ENCODE data around the gene TFF2. TPM values are rescaled to one million over a fixed set of nuclear protein-coding genes. Genes with fewer than 3 reads are reported as not detected.
A peak's percentile ranks its signal among the peaks of the same experiment; 100 is the strongest.

Gene TFF2
- total RNA-seq, 1 donor from 2014 or later = not detected

DNA sequence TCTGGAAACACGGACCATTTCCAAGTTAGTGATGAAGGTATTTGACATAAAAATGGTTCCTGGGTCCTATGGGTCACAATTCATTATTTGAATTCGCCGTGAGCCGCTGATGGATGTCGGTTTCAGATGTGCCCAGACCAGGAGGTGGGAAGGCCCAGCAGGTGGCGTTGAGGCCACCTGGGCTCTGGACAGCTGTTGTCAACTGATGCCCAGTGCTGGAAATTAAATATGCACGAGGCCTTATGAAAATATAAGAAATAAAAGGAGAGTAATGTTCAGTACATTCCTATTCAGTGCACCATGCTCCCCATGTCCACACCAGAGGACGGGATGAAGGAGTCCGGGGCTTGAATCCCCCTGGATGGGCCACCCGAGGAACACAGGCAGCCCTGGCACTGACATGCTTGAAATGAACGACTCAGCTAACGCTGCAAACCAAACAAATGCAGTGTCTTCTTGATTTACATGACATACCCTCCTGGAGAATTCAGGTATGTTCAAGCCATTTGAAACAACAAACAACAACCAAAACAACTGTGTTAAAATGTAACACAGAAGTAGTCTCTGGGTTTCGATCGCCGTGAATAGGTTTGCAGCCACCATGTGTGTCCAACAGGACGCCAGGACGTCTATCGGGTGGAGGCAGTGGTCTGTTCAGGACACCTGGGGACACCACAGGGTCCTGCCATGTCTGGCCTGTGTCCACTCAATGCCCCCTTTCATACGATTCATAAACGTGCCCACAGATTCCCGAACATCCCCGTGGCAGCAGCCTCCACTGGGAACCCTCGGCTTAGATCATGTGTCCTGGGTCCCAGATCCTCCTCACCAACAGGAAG is 41.7 kb downstream of the TFF2 start:
- FAIRE-seq (no peak), DNase-seq (ENCODE audit: low spot score in 2 of 2) (no peak)

DNA sequence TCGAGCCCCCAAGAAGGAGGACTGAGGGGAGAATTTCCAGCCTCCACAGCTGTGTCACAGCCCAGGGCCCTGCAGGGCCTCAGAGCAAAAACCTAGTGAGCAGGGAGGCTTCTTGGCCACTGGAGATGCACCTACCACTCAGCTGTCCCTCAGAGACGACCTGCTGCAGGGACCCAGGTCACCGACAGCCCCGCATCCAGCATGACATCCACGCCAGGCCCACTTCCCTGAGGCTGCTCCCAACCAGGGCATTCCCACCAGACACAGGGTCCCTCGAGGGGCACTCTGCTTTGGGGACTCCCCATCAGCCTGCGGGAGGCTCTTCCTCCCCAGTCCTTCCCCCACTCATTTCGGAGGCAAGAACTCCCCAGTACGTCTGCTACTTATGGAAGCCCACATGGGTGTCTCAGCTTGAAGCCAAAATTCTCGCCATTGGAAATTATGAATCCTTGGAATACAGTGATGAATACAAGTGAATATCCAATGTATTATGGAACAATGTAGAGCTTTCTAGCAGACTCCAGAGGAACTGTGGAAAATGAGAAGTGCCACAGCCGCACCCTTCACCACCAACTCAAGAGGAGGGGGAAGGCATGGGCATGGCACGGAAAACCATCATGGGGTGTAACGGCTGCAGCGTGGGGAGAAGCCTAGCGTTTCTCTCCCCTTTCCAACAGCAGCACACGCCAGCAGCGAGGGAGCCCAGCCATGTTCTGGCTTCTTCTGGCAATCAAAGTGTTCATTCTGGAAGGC is 42.5 kb downstream of the TFF2 start:
- no peak for DNase-seq (ENCODE audit: low spot score in 2 of 2)

DNA sequence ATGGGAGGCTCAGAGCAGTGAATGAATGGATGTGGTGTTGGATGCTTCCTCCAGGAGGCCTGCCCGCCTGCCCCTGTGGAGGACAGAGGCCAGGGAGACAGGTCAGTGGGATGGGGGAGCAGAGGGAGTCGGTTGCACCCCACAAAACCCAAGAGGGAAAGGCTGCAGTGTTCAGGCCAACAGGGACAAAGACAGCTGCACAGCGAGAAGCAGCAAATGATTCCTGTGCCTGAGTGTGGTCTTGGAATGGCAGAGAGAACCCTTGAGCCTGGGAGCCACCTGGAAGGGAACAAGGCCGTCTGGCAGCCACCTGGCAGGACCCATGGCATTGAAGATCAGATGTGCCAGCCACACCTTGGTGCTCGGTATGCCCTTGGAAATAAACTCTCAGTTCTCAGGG is 43.7 kb downstream of the TFF2 start:
- FAIRE-seq (no peak), DNase-seq (ENCODE audit: low spot score in 2 of 2) (no peak)

More for the DNA sequence above, 42.5 kb downstream of the TFF2 start:
- FAIRE-seq = no peak

DNA sequence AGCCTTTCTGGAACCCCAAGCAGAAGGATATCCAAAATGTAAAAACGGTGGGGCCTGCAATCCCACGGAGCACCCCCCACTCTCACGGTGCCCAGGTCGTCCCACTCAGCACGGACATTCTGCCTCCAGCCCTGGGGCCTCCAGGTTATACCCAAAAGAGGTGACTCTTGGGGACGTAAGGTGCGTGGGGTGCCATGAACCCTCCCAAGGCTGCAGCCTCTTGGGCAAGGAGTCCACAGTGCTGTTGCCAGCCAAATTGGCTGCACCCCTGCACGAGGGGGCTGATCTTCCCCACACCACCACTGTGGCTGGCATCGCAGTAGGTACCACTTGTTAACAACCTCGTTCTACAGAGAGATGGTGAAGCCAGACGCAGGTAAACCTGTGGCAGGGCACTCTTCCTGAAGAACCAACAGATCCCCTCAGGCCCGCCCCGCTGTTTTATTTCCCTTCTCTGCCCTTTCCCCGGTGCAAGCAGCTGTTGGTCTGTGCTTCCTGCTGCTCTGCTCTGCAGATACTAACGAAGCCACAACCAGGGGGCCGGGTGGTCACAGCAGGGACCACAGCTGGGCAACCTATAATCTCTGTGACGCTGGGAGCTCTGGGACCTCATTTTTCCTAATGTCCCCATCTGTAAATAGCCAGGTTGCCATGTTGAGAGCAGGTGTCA is 44.3 kb downstream of the TFF2 start:
- DNase-seq (ENCODE audit: low spot score in 2 of 2) (no peak), FAIRE-seq (no peak)

DNA sequence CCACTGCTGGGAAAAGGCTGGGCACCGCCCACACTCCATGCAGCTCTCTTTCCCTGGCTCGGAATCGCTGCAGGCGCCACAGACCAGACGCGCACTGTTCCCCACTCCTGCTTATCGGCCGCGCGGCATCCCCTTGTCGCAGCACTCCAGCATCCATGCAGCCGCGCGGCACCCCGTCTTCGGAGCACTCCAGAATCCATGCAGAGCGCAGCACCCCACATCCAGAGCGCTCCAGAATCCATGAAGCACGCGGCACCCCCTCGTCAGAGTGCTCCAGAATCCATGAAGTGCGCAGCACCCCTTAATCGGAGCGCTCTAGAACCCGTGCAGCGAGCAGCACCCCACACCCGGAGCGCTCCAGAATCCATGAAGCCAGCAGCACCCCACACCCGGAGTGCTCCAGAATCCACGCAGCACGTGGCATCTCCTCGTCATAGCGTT is 45.1 kb downstream of the TFF2 start:
- no peak for FAIRE-seq
- no peak for DNase-seq (ENCODE audit: low spot score in 2 of 2)

DNA sequence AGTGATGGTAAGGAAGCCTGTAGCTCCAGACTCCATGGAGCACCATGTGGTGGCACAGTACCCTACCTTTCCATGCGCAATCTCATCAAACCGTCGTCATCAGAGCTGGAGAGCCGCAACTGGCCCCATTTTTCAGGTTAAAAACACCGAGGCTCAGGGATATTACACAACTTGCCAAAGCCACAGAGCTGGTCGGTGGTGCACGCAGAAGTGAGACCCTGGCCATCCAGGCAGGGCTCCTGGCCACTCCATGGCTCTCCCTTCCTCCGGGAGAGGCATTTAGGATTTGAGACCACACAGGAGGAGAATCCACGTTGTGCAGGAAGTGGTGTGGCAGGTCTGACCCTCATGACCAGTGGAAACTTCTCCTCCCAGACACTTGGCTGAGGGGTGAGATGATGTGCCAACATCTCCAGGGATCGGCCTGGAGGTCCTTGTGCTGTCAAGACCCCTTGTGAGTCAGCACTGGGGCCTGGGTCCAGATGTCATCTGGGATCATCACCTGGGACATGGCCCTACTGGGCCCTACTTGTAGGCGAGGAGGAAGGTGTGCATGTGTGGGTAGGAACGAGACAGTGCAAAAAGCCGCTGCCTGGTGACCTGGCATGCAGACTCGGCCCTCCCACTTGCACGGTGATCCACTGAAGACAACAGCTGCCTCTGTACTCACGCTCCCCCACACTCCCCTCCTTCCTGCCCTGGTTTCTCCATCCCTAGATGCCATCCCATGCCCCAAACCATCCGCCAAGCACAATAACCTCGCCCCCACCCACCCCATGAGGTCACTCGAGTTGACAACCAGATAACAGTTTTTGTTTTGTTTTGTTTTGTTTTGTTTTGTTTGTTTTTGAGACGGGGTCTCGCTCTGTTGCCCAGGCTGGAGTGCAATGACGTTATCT is 46.0 kb downstream of the TFF2 start:
- FAIRE-seq = no peak
- no peak for DNase-seq (ENCODE audit: low spot score in 2 of 2)

DNA sequence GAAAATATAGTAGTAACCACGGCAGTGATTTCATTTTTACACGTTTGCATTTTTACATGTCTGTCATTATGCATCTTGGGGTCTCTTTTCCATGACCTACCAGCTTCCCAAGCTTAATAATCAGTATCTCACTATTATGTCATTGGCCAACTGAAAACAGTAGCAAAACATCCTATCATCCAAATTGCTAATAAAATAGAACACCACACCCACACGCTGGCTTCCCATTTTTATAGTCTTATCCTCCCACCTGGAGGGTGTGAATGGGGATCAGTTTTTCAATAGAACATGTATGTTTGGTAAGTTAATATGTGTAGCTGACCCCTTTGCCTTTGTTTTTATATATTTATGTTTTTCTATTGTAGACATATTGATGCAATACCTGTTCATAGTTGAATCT is 47.4 kb downstream of the TFF2 start:
- no peak for DNase-seq (ENCODE audit: low spot score in 2 of 2)
- no peak for FAIRE-seq

DNA sequence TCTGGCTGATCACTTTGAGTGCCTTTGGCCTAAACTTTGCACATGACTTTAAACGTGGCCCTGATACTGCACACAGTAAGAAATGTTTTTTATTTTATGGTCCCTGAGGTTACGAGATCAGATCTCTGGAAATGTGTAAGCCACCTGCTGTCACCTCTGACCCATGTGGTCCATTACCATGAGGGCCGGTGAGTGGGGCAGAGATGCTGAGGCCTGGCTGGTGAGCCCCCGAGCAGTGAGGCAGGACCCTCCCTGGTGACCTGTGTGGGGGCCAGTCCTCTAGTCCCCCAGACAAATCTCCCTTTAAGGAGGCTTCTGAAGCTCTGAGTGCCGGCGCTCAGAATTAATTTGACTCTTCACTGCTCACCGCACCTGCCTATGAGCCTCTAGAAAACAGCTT is 48.0 kb downstream of the TFF2 start:
- no peak for FAIRE-seq
- no peak for DNase-seq (ENCODE audit: low spot score in 2 of 2)

DNA sequence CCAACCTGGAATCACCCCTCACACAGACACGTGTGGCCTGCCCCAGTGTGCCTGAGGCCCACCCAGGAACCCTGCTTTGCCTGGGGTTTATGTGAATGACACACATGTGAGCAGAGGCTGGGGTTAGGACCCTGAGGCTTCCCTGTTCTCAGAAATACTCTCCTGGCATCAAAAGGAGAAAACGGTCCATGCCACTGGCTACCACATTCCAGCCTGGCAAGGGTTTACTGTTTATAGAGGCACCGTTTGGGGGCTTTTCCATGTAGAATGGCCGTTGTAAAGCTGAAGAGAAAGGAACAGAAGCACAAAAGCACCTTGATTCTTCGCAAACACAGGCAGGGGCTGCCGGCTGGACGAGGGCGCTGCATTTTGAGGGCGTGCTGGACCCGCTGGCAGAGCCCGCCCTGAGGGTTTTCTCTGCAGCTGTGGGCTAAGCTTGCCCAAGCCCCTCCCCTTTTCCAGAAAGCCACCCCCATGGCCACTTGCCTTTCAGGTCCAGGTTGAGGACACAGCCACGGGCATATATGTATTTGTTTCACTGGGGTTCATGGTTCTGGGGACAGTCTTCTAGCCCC is 48.6 kb downstream of the TFF2 start:
- DNase-seq (ENCODE audit: low spot score in 2 of 2) = no peak
- no peak for FAIRE-seq

DNA sequence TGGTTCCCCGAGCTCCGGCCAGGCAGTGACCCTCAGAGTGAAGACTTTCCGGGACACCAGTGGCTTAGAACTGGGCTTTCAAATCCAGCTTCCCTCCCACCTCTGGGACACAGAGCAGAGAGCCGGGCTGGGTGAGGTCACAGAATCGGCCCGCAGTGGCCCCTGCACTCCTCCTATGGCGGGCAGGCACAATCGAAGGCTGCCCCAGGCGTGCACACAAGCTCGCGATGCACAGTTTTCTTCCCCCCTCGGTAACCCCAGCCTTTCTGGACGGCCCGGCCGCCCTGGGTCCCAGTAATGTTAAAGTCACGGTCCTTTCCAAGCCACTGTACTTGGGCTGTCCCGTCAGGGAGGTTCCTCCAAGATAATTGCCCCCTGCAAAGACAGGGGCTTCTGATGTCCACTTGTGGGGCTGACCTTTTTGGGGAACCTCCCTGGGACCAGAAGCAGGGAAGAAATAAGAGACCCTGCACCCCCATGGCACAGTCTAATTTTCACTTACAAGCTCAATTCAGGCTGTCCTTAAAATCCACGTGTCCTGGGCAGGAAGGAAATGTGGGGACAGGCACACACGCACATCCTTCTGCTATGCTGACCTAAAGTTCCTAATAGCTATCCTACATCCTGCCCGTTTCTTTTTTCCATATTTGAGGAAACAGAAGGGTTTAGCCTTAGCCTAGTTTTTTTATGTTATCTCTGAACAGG is 49.3 kb downstream of the TFF2 start:
- FAIRE-seq (no peak), DNase-seq (ENCODE audit: low spot score in 2 of 2) (no peak)

DNA sequence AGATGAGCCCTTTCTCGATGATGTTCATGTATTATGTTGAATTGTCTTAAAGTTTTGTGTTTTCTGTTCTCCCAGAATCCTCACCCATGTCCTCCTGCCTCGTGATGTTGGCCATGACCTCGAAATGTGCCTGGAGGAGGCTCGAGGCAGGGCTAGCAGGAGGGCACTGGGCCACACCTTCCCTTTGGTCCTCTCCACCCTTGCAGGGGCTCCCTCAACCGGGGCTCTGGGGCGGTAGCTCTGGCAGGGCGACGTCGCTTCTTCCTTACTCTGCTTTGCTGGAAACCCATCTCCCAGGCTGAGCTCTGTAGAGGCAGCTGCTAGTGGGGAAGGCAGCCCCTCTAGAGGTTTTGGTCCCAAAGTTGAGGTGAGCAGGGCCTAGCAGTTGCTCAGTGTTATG is 49.8 kb downstream of the TFF2 start:
- DNase-seq (ENCODE audit: low spot score in 2 of 2) = no peak
- no peak for FAIRE-seq

DNA sequence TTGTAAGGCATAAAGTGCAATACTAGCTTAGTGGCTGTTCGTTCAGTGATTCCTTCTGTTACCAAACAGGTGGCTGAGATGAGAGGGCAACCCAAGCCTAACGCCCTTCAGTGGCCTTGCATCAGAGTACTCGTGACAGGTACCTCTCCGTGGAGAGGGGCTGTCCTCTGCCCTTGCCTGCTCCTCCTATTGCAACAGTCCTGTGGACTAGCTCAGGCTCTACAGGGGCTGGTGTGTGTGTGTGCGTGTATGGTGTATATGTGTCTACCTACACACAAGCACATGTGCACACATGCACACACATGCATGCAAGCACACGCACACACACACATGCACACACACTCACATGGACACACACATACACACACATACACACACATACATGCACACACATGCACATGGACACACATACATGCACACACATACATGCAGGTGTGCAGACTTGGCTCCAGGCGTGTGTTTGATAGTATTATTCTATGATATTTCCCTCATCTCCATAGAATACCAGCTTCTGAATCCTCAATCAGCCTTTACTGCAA is 50.7 kb downstream of the TFF2 start:
- no peak for FAIRE-seq

DNA sequence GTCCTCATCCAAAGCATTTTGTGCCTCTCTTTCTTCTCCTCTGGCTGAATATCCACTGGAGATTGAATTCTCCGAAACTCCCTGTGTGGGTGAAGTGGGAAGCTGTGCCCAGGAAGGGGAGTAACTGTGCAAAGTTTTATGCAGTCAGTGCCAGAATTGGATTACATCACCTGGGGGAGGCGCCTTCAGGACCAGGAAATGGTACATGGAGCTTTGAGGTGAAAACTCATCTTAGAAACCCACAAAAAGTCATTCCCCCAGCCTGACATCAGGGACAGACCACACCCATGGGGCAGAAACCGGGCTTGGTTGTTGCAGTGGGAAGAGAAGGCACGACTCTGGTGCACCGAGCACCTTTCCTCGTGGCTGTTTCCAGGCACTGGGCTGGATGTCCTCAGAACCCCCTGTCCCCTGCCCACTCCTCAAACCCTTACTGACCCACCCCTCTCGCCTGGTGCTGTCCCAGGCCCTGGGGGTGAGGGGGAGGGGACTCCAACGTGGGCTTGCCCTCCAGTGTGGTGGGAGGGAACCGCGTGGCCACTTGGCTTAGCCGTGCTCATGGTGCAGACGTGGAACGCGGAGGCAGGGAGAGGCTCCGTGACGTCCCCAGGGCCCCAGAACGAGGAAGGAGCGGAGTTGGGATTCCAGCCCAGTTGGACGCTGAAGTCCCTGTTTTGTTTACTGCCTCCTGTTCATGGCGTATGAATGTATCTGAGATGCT is 51.3 kb downstream of the TFF2 start:
- DNase-seq (ENCODE audit: low spot score in 2 of 2) (peak in 1 of 2 donors; percentile 54), FAIRE-seq (no peak)

More for the DNA sequence above, 50.7 kb downstream of the TFF2 start:
- DNase-seq (ENCODE audit: low spot score in 2 of 2) = no peak

DNA sequence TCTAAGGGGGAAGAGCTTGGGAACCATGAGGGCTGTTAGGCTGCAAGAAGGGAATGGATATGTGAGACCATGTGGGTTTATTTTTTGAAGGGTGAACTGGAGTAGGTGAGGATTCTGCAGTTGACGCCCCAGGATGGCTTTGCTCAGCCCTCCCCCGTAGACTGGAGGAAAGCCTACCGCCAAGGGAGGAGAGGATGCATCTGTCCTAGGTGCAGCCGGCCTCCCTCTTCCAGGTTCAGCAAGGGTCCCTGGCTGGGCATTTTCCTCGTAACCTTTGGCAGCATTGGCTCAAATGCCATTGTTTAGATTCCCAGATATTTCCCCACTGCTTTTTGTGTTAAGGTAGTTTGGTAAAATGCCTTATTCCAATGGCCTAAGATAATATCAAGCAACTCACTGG is 52.1 kb downstream of the TFF2 start:
- FAIRE-seq = no peak
- no peak for DNase-seq (ENCODE audit: low spot score in 2 of 2)

DNA sequence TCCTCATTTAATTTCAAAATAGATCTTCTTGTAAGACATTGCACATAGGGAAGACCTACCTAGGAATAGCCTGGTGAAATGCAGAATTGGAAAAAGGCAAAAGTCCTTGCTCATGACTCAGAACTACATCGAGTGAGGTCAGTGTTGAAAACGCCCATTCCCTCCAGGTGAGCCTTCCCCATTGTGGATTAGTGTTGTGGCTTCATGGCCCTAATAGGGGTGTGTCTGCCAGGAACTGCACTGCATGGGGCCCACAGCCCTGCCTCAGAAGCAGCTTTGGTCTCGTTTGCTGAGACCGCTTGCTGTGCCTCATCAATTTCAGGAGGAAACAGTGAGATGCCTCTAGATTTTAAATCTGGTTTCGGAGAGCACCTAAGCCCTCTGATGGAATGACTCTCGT is 52.6 kb downstream of the TFF2 start:
- FAIRE-seq = no peak

DNA sequence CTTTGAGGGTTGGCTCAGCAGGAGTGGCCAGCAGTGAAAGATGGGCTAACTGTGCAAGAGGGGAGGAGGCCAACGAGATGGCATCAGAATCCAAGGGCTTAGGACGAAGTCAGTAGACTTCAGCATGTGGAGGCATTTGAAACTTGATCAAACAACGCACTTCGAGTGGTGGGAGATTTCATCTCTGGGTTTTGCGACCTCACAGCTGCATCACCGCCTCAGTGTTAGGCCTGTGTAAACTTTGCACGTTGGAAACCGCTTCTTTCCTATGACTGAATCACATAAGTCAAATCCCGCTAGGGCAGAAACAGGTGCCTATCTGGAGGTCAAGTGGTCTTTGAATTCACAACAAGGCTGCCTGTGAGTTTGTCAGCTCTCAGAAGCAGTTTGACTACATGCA is 53.4 kb downstream of the TFF2 start:
- DNase-seq (ENCODE audit: low spot score in 2 of 2) (no peak), FAIRE-seq (no peak)

More for the DNA sequence above, 52.6 kb downstream of the TFF2 start:
- DNase-seq (ENCODE audit: low spot score in 2 of 2) = no peak

DNA sequence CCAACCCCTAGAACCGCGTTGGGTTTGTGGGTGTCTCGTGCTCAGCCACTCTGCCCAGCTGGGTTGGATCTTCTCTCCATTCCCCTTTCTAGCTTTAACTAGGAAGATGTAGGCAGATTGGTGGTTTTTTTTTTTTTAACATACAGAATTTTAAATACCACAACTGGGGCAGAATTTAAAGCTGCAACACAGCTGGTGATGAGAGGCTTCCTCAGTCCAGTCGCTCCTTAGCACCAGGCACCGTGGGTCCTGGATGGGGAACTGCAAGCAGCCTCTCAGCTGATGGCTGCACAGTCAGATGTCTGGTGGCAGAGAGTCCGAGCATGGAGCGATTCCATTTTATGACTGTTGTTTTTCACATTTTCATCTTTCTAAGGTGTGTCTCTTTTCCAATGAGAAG is 54.3 kb downstream of the TFF2 start:
- DNase-seq (ENCODE audit: low spot score in 2 of 2) (no peak), FAIRE-seq (no peak)
